DOHH2 (cell line): Measurements from ENCODE around the gene CORO1C.

Experiments
- H3F3A ChIP-seq: fragments of 200-600 bp; sonication (generic), shearing (Covaris generic); 2 replicates; pipeline ENCODE4 v1.6.0; 2016; ENCODE audit warnings: antibody characterized with exemption, mild to moderate bottlenecking; ENCODE audit not compliant: control insufficient read depth, insufficient read depth
- H3K27ac ChIP-seq: fragments of 200-600 bp; sonication (generic); 2 replicates; pipeline ENCODE4 v1.5.1; 2014; ENCODE audit warnings: low read depth, mild to moderate bottlenecking, low read length, moderate library complexity
- H3K27me3 ChIP-seq: fragments of 200-600 bp; sonication (generic); 2 replicates; pipeline ENCODE4 v1.6.1; 2014; ENCODE audit warnings: mild to moderate bottlenecking, low read length, mixed read lengths; ENCODE audit not compliant: control insufficient read depth
- H3K36me3 ChIP-seq: fragments of 200-600 bp; sonication (generic); 2 replicates; pipeline ENCODE4 v1.6.1; 2014; ENCODE audit warnings: mild to moderate bottlenecking, low read length, moderate library complexity, mixed read lengths; ENCODE audit not compliant: control insufficient read depth
- H3K4me1 ChIP-seq: fragments of 200-600 bp; sonication (generic); 2 replicates; pipeline ENCODE4 v1.6.1; 2014; ENCODE audit warnings: mild to moderate bottlenecking, low read length, mixed read lengths; ENCODE audit not compliant: control insufficient read depth
- H3K4me2 ChIP-seq: fragments of 200-600 bp; sonication (generic); 2 replicates; pipeline ENCODE4 v1.6.0; 2014; ENCODE audit warnings: mild to moderate bottlenecking, low read length, moderate library complexity
- H3K4me3 ChIP-seq: fragments of 200-600 bp; sonication (generic); 2 replicates; pipeline ENCODE4 v1.5.1; 2014; ENCODE audit warnings: mild to moderate bottlenecking, low read length, mixed read lengths
- H3K79me2 ChIP-seq: fragments of 200-600 bp; sonication (generic); 2 replicates; pipeline ENCODE4 v1.6.1; 2014; ENCODE audit warnings: mild to moderate bottlenecking, low read length, mixed read lengths; ENCODE audit not compliant: control insufficient read depth
- H3K9me2 ChIP-seq: fragments of 200-600 bp; sonication (generic); replicated peaks from 2 replicates; pipeline ENCODE4 v1.6.1; 2014; ENCODE audit warnings: mild to moderate bottlenecking, low read length, mixed read lengths; ENCODE audit not compliant: control insufficient read depth
- H3K9me3 ChIP-seq: fragments of 200-600 bp; sonication (generic); 2 replicates; pipeline ENCODE4 v1.6.1; 2014; ENCODE audit warnings: antibody characterized with exemption, low read length, mixed read lengths; ENCODE audit not compliant: control insufficient read depth, insufficient read depth
- H4K20me1 ChIP-seq: fragments of 200-600 bp; sonication (generic); 2 replicates; pipeline ENCODE4 v1.6.0; 2014; ENCODE audit warnings: low read depth, mild to moderate bottlenecking, antibody characterized with exemption, low read length, moderate library complexity; ENCODE audit not compliant: control insufficient read depth, insufficient read depth
- CTCF ChIP-seq: fragments of 200-600 bp; sonication (generic); IDR thresholded peaks from one replicate; pipeline ENCODE4 v1.5.1; 2014; ENCODE audit warnings: antibody characterized with exemption, mild to moderate bottlenecking, low read depth, low read length; ENCODE audit not compliant: poor library complexity, severe bottlenecking
- EZH2phosphoT487 ChIP-seq: fragments of 200-600 bp; sonication (generic); IDR thresholded peaks from 2 replicates; pipeline ENCODE4 v1.6.1; 2017; ENCODE audit warnings: borderline replicate concordance, mild to moderate bottlenecking, antibody characterized with exemption, low read length, moderate library complexity, mixed read lengths

Gene CORO1C

GRCh38 chr12:108638997-108639822, 92.1 kb downstream of the CORO1C start:
- H3K27me3 ChIP-seq, result peaks cover 18% of the 10 kb centered on the region
- H3K9me2 ChIP-seq, result no peaks in the 10 kb centered on the region
- peaks cover 36% of the 10 kb centered on the region for H3F3A ChIP-seq
- no peaks in the 10 kb centered on the region for H3K79me2 ChIP-seq
- no peaks in the 10 kb centered on the region for H3K36me3 ChIP-seq
- peaks cover 98% of the 10 kb centered on the region for H3K4me1 ChIP-seq
- no peaks in the 10 kb centered on the region for H3K9me3 ChIP-seq
- H4K20me1 ChIP-seq, result no peaks in the 10 kb centered on the region
- peak overlapping the region; percentile 84 for H3K4me2 ChIP-seq
- no peak overlapping the region; the same call in 1 of the 2 replicates for H3K4me3 ChIP-seq
- TF ChIP-seq CTCF, result no peak
- H3K27ac ChIP-seq, result no peak overlapping the region

- Histone ChIP-seq H4K20me1 (no peaks in the 10 kb centered on the region), H3F3A (peaks cover 41% of the 10 kb centered on the region), H3K4me1 (peaks cover 98% of the 10 kb centered on the region), H3K27ac (peak overlapping the region; percentile 57), H3K79me2 (no peaks in the 10 kb centered on the region), H3K9me3 (no peaks in the 10 kb centered on the region), H3K4me3 (peak overlapping the region; percentile 63), H3K36me3 (no peaks in the 10 kb centered on the region), H3K27me3 (peaks cover 18% of the 10 kb centered on the region), H3K9me2 (no peaks in the 10 kb centered on the region), H3K4me2 (peak overlapping the region; percentile 84)
- no peak for TF ChIP-seq CTCF
- no peak for TF ChIP-seq EZH2phosphoT487
These were observed 93.0 kb downstream of the CORO1C start for GRCh38 chr12:108638141-108638827.

- H3F3A ChIP-seq, result peaks cover 41% of the 10 kb centered on the region
- no peaks in the 10 kb centered on the region for H3K9me3 ChIP-seq
- no peak for TF ChIP-seq CTCF
- TF ChIP-seq EZH2phosphoT487, result no peak
- H3K4me1 ChIP-seq, result peaks cover 98% of the 10 kb centered on the region
- no peaks in the 10 kb centered on the region for H3K79me2 ChIP-seq
- H3K4me2 ChIP-seq, result peak overlapping the region; percentile 84
- H3K27ac ChIP-seq, result peak overlapping the region; percentile 57
- H3K4me3 ChIP-seq, result peak overlapping the region; percentile 63
- H3K27me3 ChIP-seq, result peaks cover 18% of the 10 kb centered on the region
- H3K36me3 ChIP-seq, result no peaks in the 10 kb centered on the region
- no peaks in the 10 kb centered on the region for H4K20me1 ChIP-seq
- H3K9me2 ChIP-seq, result no peaks in the 10 kb centered on the region
These were observed 93.9 kb downstream of the CORO1C start for GRCh38 chr12:108637222-108637971.
